T-helper 9 cell (primary cell): ENCODE data around the gene PRR35.

Experiments used
- DNase-seq: peaks from one replicate; pipeline ENCODE4 v3.0.0-alpha.2; 2020

PRR35 gene

DNA sequence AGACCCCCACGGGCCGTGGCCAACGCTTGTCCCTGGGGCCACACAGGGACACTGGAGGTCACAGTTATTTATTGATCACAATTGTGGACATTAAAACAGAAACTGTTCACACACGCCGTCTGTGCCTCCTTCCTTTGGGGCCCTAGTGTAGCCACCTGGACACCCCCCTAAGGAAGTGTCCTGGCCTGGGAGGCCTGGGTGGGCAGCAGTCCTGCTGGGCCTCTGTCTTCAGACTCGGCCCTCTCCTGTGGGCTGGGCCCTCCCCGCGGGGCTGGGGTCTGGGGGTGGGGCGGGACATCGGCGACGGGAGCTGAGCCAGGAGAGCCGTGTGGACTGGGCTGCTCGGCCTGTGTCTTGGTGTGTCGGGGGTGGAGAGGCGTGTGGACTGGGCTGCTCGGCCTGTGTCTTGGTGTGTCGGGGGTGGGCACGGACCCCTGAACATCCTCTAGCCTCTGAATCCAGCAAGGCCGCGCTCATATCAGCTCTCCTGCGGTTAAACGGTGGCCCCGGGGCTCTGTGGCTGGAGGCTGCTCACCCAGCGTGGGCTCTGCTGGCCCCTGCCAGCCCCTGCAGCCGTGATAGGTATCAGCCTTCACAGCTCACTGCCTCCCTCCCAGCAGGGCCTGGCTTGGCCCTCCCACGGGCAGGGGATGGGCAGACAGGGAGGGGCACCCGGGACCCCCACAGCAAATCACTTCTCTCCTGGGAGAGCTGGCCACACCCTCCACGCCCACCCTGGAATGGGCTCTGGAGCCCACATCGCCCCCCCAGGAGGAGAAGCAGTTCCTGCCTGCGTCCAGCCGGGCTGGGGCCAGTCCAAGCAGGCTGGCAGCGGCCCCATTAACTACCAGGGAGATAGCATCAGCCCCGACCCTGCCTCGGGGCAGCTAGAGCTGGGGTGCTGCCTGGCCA is 5.5 kb downstream of the PRR35 start:
- no peak for DNase-seq

DNA sequence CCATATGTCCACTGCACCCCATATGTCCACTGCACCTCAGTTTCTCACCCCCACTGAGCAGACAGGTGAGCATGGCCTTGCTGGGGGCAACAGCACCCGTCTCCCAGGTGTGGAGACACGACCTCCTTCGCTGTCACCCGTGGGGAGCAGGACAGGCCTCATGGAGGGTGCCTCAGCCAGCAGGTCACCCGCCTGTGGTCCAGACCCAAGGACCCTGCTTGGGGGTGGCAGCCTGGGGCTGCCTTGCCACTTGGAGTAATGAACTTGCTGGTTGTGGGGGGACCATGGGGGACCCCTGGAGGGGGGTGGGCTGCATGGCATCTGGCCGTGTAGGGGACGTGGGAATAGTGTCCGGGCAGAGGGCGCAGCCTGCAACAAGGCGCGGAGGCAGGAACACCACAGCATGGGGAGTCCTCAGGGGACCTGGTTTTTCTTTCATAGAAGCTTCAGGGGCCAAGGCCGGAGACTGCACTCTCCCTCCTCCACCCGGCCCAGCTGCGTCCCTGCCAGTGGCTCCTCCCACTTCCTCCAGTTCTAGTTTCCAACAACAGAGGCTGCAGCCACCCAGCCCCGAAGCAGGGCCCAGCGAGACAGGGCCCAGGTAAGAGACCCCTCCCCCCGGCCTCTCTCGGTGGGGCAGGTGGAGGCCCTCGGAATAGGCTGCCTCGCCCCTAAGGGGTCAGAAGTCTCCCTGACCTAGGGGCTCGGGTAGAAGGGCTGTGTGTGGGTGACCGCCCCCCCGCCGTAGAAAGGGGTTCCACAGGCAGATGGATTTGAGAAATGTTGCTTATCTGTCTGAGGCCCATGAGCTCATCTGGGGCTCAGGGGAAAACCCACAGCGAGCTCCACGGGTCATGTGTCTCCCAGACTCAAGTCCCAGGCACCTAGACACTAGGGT is 6.5 kb downstream of the PRR35 start, which contains the start of gene NHLRC4:
TSS of gene NHLRC4 (plus strand) at position 531 of the 898 bp plus-strand sequence. CDS start 1,043 bp downstream, outside the sequence.
- DNase-seq: peak; percentile 25

GRCh38 chr16:567373-568256 is 7.4 kb downstream of the PRR35 start:
- no peak for DNase-seq

DNA sequence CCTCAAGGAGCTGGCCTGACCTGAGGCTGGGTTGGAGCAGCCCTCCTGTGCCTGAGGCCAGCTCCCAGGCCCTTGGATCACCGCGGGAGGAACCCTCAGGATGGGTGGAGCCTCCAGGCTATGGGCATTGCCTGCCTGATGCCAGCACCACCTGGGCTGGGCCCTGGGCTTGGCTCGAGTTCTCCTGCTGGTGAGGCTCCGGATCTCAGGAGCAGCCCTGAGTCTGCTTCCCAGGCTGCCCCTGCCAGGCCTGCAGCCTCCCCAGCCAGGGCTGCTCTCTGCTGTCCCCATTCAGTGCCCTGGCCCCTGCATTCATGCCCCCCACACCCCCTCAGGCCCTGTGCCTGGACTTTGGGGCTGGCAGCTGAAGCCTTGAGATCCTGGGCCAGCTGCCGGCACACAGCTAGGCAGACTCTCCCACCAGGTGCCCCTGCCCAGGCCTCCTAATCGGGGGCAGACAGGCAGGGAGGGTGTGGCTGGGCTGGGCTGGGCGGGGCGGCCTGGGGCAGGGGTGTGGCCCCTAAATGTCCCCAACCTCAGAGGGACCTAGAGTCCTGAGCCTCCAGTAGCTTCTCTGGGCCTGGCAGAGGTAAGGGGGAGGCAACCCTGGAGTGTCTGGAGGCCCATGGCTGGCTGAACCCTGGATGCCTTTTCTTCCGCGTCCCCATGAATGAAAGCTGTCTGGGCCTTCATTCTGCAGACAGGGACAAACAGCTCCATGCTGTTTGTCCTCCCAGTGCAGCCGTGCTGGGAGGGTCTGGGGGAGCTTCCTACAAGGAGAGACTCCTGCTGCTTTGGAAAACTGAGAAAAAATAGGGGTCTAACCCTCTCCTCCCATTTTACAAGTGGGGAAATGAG is 8.4 kb downstream of the PRR35 start:
- no peak for DNase-seq

DNA sequence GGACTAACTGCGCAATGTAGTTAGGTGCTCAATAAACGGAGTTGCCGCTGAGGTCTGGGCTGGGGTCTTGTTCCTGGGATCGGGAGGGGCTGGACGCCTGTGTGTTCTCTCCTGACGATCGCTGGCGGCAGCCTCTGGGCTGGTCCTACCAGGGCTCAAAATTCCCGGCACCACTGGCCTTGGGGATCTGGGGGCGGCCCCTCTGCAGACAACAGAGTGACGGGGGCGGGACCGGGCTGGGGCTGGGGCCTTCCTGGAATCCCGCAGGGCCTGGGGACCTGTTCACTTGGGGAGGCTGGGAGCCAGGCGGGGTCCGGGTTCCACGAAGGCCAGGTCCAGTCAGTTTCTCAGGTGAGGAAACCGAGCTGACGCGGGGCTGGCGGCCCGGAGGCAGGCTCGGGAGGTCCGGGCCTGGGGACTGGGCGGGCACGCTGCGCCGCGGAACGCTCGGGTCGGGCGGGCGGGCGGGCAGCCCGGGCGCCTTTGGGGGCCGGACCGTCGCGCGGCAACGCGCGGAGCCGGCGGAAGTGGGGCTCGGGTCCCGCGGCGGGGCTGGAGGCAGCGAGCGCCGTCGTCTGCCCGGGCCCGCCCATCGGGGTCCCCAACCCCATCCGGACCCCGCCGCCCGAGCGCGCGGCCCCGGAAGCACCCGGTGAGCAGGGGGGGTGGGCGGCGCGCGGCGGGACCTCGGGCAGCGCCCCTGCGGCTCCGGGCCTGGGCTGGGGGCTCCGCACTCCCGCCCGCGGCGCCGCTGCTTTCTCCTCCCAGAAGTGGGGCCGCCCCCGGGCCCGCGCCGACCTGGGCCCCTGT is 9.5 kb downstream of the PRR35 start, which contains the start of gene PIGQ:
TSS of gene PIGQ (plus strand) at position 524 of the 810 bp plus-strand sequence. CDS start 4,107 bp downstream, outside the sequence.
- DNase-seq: peak; percentile 55

DNA sequence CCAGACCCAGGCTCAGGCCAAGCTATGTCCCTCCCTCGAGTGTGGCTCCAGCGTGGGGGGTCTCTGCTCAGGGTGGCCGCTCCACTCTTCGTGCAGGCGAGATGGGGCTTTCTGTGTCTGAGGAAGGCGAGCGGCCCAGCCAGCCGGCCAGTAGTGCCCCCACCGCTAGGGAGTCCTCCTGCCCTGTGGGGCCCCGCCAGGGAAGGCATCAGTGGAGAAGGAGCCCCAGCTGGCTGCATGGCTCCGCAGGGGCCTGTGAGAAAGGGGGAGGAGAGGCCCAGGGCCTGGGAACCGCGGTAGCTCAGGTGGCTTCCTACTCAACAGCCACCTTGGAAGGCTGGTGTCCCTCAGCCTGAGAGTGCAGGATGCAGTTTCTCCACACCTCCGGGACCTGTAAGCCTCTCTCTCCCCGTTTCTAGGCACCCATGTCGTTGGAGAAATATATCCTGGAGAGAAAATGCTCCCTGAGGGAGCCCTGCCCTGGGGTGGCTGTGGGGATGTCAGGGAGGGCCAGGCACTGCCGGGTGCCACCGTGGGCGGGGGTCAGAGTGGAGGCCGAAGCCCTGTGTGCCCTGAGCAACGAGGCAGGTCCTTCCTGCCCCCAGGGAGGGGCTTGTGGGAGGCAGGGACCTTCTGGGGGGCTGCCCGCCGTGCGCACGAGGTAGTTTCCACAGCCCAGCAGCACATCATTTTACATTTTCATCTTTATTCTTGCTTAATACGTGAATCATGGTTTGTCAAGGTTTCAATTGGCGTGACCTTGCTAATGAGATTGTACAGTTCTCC is 12.9 kb downstream of the PRR35 start:
- DNase-seq: no peak

- no peak for DNase-seq
These were observed 14.0 kb downstream of the PRR35 start for GRCh38 chr16:574021-574760.

- DNase-seq: no peak
These were observed 15.4 kb downstream of the PRR35 start for GRCh38 chr16:575354-576196.

DNA sequence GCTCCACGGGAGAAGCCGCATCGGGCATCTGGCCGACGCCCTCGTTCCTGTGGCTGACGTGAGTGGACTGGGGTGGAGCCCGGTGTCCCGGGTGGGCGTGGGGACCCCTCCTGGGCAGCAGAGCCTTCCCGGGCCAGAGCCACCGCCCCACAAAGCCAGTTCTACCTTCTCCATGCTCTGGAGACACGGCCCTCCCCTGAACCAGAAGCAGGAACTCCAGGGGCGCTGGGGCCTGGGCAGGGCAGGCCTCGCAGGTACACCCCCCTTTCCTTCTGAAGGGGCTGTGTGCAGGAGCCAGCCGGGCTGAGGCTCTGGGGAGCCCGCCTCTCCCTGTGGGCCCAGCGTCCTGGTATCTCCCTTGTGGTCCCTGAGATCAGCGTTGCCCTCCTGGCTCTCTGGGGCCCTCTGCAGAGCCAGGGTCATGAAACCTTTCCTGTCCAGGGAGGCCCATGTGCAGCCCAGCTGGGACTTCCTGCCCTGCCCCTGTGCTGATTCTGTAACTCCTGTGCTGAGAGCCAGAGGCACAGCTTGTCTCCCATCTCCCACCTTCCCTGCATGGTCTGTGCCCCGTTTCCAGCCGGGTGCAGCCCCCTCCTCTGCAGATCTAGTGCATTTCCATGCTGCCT is 16.1 kb downstream of the PRR35 start:
- no peak for DNase-seq

DNA sequence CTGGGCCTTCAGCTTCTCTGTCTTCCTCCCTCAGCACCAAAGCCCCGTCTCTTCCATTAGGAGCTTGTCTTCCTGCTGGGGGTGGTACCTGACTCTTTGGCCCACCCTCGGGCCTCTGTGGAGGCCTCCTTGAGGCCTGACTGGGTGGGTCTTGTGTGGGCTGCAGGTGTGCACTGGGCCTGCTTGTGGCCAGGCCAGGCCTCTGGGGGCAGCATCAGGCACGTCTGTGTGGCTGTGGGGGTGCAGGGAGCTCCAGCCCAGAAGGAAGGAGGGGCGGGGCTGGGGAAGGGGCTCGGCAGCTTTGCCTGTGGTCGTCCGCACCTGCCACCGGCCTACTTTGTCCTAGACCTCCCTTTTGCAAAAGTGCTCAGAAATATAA is 16.6 kb downstream of the PRR35 start:
- DNase-seq: no peak

DNA sequence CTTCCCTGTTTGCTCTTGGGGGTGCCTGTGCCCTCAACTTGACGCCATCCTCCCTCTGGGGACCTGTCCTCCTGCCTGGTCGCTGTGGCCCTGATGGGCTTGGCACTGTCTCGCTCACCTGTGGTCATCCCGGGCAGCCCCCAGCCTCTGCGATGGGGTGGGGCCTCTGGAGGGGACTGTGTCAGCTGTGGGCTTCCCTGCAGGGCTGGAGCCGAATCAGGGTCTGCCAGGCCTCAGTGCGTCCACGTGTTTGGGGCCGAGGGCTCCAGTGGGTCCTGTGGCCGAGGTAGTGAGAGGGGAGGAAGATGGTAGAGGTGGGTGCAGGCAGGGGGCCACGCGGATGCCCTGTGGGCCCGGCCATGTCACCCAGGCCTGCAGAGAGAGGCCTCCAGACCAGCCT is 17.6 kb downstream of the PRR35 start:
- no peak for DNase-seq

DNA sequence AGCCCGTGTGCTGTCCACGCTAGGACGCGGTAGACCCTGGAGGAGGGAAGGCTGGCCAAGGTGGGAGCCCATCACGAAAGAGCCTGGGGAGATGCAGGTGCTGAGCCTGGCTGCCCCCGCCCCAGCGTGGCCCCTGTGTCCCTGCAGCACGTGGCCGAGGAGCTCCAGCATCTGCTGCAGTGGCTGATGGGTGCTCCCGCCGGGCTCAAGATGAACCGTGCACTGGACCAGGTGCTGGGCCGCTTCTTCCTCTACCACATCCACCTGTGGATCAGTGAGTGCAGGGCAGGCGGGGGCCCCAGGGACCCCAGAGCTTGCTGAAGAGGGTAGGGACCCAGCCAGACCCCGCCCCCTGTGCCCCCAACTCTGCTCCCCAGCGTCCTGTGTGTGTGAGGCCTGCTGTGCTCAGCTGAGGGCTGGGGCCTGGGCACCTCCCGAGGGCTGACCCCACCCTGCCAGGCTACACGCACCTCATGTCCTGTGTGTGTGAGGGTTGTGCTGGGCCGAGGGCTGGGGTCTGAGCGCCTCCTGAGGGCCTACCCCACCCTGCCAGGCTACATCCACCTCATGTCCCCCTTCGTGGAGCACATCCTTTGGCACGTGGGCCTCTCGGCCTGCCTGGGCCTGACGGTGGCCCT is 18.2 kb downstream of the PRR35 start:
- no peak for DNase-seq

GRCh38 chr16:578870-579405 is 18.7 kb downstream of the PRR35 start:
- peak; percentile 46 for DNase-seq

DNA sequence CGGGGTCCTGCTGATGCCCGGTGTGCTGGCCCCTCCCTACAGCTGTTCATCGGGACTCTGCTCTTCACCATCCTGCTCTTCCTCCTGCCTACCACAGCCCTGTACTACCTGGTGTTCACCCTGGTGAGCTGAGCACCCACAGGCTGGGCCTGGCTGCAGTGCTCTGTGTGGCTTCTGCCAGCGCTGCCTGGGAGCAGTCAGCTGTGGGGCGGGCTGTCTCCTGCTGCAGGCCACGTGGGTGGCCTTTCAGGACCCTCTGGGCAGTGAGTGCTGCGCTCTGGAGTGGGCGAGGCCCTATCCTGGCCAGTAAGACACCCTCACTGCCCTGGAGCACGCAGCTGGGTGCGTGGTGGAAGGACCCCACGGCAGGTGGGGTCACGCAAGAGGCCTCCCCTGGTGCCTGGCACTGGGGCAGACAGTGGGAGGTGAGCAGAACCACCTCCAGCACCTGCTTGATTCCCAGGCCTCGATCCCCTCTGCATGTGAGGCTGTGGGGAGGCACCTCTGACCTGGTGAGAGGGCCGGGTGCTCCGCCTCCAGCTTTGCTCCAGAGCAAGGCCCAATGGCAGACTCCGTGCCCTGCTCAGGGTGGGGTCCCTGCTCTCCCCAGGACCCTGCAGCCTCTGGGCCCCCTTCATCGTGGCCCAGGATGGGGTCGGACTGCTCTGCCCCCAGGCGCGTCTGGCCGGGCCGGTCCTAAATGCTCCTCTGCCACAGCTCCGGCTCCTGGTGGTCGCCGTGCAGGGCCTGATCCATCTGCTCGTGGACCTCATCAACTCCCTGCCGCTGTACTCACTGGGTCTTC is 20.1 kb downstream of the PRR35 start:
- DNase-seq: no peak

- no peak for DNase-seq
These were observed 20.8 kb downstream of the PRR35 start for GRCh38 chr16:580946-581498.
